Spleen (tissue), 7 donors: Measurements from ENCODE around the gene HMCN2.

Experiments
- CTCF ChIP-seq, 11 experiments: fragments of 200-600 bp in 7 of 11; fragments of 450-650 bp in 4 of 11; sonication (generic) in 4 of 11; IDR thresholded peaks in 8 of 11; conservative IDR thresholded peaks in 3 of 11; 1 replicate in 7 of 11; 2 replicates in 4 of 11; pipeline versions ENCODE4 v1.4.0 to v1.8.0; 2016 to 2021; ENCODE audit warnings: antibody characterized with exemption in 11 of 11, inconsistent platforms in 4 of 11, mild to moderate bottlenecking in 1 of 11
- POLR2A ChIP-seq, 3 donors: fragments of 450-650 bp; IDR thresholded peaks; one replicate each; pipeline ENCODE4 v1.5.1; 2017; ENCODE audit warnings: antibody characterized with exemption in 3 of 3, mild to moderate bottlenecking in 1 of 3
- POLR2AphosphoS5 ChIP-seq, 3 donors: sonication (generic); formaldehyde crosslinking; IDR thresholded peaks; one replicate each; pipeline ENCODE4 v1.5.1; 2017; ENCODE audit warnings: antibody characterized with exemption in 3 of 3
- donor health status: DM: no; HTN: no; CAD: no; lungs with moderate emphysema.
- donor health status: DM: no; HTN: no; CAD: no.
- donor health status: DM: no; HTN: no; CAD: no.

DNA sequence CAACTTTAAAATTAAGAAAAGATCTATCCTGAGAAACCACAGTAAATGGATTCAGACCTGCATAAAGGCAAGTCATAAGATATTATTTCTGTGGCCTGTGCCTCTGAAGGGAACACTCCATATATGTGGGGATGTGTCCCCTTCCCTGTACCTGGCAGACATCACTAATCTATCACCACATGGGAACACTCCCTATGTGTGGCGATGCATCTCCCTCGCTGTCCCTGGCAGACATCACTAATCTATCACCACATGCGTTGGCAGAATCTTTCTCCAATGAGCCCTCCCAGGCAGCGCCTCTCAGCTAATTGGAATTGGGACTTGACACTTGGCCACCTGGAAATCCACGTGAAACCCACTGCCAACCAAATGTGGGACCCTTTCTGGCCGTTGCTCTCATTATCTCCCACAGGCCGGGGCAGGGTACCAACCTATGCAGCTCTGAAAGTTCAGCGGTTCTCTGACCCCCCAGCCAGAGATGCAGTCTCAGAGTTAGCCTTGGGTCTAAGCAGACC lies 154.0 kb downstream of the HMCN2 start:
- TF ChIP-seq CTCF (IDR thresholded peaks at IDR 0.05 in 8 of 11, conservative IDR thresholded peaks at IDR 0.05 in 3 of 11) (no peak), POLR2AphosphoS5 (IDR thresholded peaks at IDR 0.05) (no peak), POLR2A (IDR thresholded peaks at IDR 0.05) (no peak)
